HEK293 (cell line): ENCODE results near the gene DHX8.
A peak's percentile ranks its signal among the peaks of the same experiment; 100 is the strongest.

Experiments
- BCL11A ChIP-seq: fragments of 450-650 bp; formaldehyde crosslinking; IDR thresholded peaks from 2 replicates; pipeline ENCODE4 v1.5.1; 2016; ENCODE audit warnings: low read depth, missing biosample characterization, missing genetic modification characterization
- BCL11B ChIP-seq: fragments of 450-650 bp; formaldehyde crosslinking; IDR thresholded peaks from 2 replicates; pipeline ENCODE4 v1.5.1; 2016; ENCODE audit warnings: low read depth, missing biosample characterization, missing genetic modification characterization
- FEZF1 ChIP-seq: fragments of 450-650 bp; formaldehyde crosslinking; IDR thresholded peaks from 2 replicates; pipeline ENCODE4 v1.5.1; 2016; ENCODE audit warnings: missing biosample characterization, missing genetic modification characterization
- KLF8 ChIP-seq: fragments of 450-650 bp; formaldehyde crosslinking; IDR thresholded peaks from 2 replicates; pipeline ENCODE4 v1.5.1; 2016; ENCODE audit warnings: missing biosample characterization, missing genetic modification characterization
- PRDM1 ChIP-seq: fragments of 450-650 bp; formaldehyde crosslinking; IDR thresholded peaks from 2 replicates; pipeline ENCODE4; 2016; ENCODE audit warnings: missing biosample characterization, missing genetic modification characterization
- YY1 ChIP-seq: fragments of 450-650 bp; formaldehyde crosslinking; IDR thresholded peaks from 2 replicates; pipeline ENCODE4 v1.5.1; 2018; ENCODE audit warnings: missing biosample characterization, missing genetic modification characterization
- ZBTB20 ChIP-seq: fragments of 450-650 bp; formaldehyde crosslinking; IDR thresholded peaks from 2 replicates; pipeline ENCODE4 v1.5.1; 2016; ENCODE audit warnings: missing biosample characterization, missing genetic modification characterization
- ZFP37 ChIP-seq: fragments of 450-650 bp; formaldehyde crosslinking; IDR thresholded peaks from 2 replicates; pipeline ENCODE4 v1.5.1; 2016; ENCODE audit warnings: missing biosample characterization, missing genetic modification characterization
- ZNF121 ChIP-seq: fragments of 450-650 bp; formaldehyde crosslinking; IDR thresholded peaks from 2 replicates; pipeline ENCODE4 v1.5.1; 2016; ENCODE audit warnings: missing biosample characterization, missing genetic modification characterization
- ZNF211 ChIP-seq: fragments of 450-650 bp; formaldehyde crosslinking; IDR thresholded peaks from 2 replicates; pipeline ENCODE4 v1.5.1; 2016; ENCODE audit warnings: low read depth, missing biosample characterization, missing genetic modification characterization
- ZNF214 ChIP-seq: fragments of 450-650 bp; formaldehyde crosslinking; IDR thresholded peaks from 2 replicates; pipeline ENCODE4 v1.5.1; 2017; ENCODE audit warnings: missing biosample characterization, mild to moderate bottlenecking, missing genetic modification characterization, borderline replicate concordance
- ZNF223 ChIP-seq: fragments of 450-650 bp; formaldehyde crosslinking; IDR thresholded peaks from 2 replicates; pipeline ENCODE4 v1.5.1; 2016; ENCODE audit warnings: missing biosample characterization, missing genetic modification characterization
- ZNF23 ChIP-seq: fragments of 450-650 bp; formaldehyde crosslinking; IDR thresholded peaks from 2 replicates; pipeline ENCODE4 v1.5.1; 2016; ENCODE audit warnings: missing biosample characterization, missing genetic modification characterization, borderline replicate concordance
- ZNF274 ChIP-seq, 2 experiments: fragments of 200-500 bp in 1 of 2; fragments of 450-650 bp in 1 of 2; sonication (Bioruptor generic) in 1 of 2; formaldehyde crosslinking in 1 of 2; IDR thresholded peaks; 2 replicates each; pipeline versions ENCODE4 v1.5.1 to v1.6.1; 2014 to 2016; ENCODE audit warnings: borderline replicate concordance in 1 of 2, inconsistent platforms in 1 of 2, low read length in 1 of 2, missing biosample characterization in 1 of 2, missing genetic modification characterization in 1 of 2
- ZNF302 ChIP-seq: fragments of 450-650 bp; formaldehyde crosslinking; IDR thresholded peaks from 2 replicates; pipeline ENCODE4 v1.5.1; 2016; ENCODE audit warnings: missing biosample characterization, missing genetic modification characterization, low read depth
- ZNF37A ChIP-seq: fragments of 450-650 bp; IDR thresholded peaks from 2 replicates; pipeline ENCODE4 v1.5.1; 2018; ENCODE audit warnings: missing biosample characterization, missing genetic modification characterization
- ZNF48 ChIP-seq: fragments of 450-650 bp; formaldehyde crosslinking; IDR thresholded peaks from 2 replicates; pipeline ENCODE4 v1.5.1; 2016; ENCODE audit warnings: missing biosample characterization, missing genetic modification characterization
- ZNF529 ChIP-seq: fragments of 450-650 bp; formaldehyde crosslinking; IDR thresholded peaks from 2 replicates; pipeline ENCODE4 v1.5.1; 2017; ENCODE audit warnings: missing genetic modification characterization, missing biosample characterization; ENCODE audit not compliant: insufficient replicate concordance
- ZNF530 ChIP-seq: fragments of 450-650 bp; formaldehyde crosslinking; IDR thresholded peaks from 2 replicates; pipeline ENCODE4 v1.5.1; 2016; ENCODE audit warnings: low read depth, missing biosample characterization, missing genetic modification characterization
- ZNF658 ChIP-seq: fragments of 450-650 bp; formaldehyde crosslinking; IDR thresholded peaks from 2 replicates; pipeline ENCODE4; 2016; ENCODE audit warnings: missing biosample characterization, missing genetic modification characterization
- ZNF677 ChIP-seq: fragments of 450-650 bp; IDR thresholded peaks from 2 replicates; pipeline ENCODE4 v1.5.0; 2018; ENCODE audit warnings: missing biosample characterization, mild to moderate bottlenecking, missing genetic modification characterization, moderate library complexity
- ZSCAN5A ChIP-seq: fragments of 450-650 bp; formaldehyde crosslinking; IDR thresholded peaks from 2 replicates; pipeline ENCODE4 v1.5.1; 2016; ENCODE audit warnings: missing biosample characterization, missing genetic modification characterization
- TF ChIP-seq, protein P1 (sequence below): fragments of 450-650 bp; formaldehyde crosslinking; IDR thresholded peaks from 2 replicates; pipeline ENCODE4 v1.5.1; 2017; ENCODE audit warnings: missing biosample characterization, mild to moderate bottlenecking, missing genetic modification characterization, moderate library complexity
- TF ChIP-seq, protein P2 (sequence below): fragments of 450-650 bp; formaldehyde crosslinking; conservative IDR thresholded peaks from 2 replicates; pipeline ENCODE4 v1.5.1; 2016; ENCODE audit warnings: low read depth, missing biosample characterization, missing genetic modification characterization
- TF ChIP-seq, protein P3 (sequence below): fragments of 450-650 bp; formaldehyde crosslinking; IDR thresholded peaks from 2 replicates; pipeline ENCODE4 v1.5.1; 2016; ENCODE audit warnings: missing biosample characterization, missing genetic modification characterization
- TF ChIP-seq, protein P4 (sequence below): fragments of 450-650 bp; formaldehyde crosslinking; IDR thresholded peaks from 2 replicates; pipeline ENCODE4 v1.5.1; 2016; ENCODE audit warnings: missing biosample characterization, missing genetic modification characterization

Gene DHX8

DNA sequence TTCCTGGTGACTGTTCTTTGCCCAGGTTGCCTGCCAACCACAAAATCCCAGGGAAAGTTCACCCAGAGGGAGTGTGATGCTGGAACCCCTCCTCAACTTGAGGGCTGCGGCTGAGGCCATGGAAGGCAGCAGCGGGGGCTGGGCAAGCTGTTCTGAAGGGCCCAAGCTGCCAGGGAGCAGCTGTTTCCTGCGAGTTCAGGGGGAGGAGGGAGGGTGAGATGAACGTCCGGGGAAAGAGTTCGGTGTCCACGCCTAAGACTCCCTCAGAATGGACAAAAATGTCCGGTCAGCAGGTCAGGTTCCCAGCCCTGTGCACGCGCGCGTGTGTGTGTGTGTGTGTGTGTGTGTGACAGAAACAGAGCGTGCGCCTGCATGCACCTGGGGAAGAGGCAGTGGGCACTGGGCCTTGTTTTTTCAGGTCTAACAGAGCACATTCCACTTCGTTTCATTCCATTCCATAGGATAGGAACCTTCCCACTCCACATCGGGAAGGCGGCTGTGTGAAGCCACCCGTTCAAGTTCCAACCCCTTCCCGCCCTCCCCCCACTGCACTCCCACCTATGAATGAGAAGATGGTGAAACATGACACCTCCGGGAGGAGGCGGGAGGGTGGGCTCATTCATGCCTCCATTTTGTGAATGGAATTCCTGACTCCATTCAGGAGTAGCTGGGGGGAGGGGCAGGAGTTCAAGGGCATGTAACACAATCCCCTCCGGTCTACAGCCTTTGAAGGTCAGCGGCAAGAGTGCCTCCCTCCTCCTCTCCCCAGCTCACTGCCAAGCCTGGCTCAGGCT lies 46.7 kb downstream of the DHX8 start (continued):
- TF ChIP-seq ZNF302 (no peak), BCL11B (tag by site-specific recombination) (no peak), ZNF530 (tag by site-specific recombination) (no peak), ZNF48 (tag by site-specific recombination) (no peak), ZFP37 (tag by site-specific recombination) (peak; percentile 76; the same call in 1 of the 2 replicates), ZNF529 (tag by site-specific recombination) (no peak), ZNF274 (IDR thresholded peaks at IDR 0.05; ENCODE audit: low read length) (no peak), ZNF274 (tag by site-specific recombination; IDR thresholded peaks at IDR 0.05; ENCODE audit: borderline replicate concordance) (no peak), ZNF223 (tag by site-specific recombination) (no peak), ZNF677 (tag by site-specific recombination) (no peak), PRDM1 (tag by site-specific recombination) (no peak), ZNF23 (tag by site-specific recombination) (no peak), ZNF37A (no peak), ZNF214 (no peak), ZNF121 (tag by site-specific recombination) (no peak), ZNF211 (tag by site-specific recombination) (no peak), ZBTB20 (tag by site-specific recombination) (no peak; the same call in 1 of the 2 replicates), ZSCAN5A (tag by site-specific recombination) (no peak), YY1 (tag by site-specific recombination) (peak; percentile 83), BCL11A (tag by site-specific recombination) (peak; percentile 90), ZNF658 (no peak), KLF8 (tag by site-specific recombination) (peak; percentile 84), FEZF1 (tag by site-specific recombination) (peak; percentile 55; the same call in 1 of the 2 replicates)
- TF ChIP-seq, protein P1, sequence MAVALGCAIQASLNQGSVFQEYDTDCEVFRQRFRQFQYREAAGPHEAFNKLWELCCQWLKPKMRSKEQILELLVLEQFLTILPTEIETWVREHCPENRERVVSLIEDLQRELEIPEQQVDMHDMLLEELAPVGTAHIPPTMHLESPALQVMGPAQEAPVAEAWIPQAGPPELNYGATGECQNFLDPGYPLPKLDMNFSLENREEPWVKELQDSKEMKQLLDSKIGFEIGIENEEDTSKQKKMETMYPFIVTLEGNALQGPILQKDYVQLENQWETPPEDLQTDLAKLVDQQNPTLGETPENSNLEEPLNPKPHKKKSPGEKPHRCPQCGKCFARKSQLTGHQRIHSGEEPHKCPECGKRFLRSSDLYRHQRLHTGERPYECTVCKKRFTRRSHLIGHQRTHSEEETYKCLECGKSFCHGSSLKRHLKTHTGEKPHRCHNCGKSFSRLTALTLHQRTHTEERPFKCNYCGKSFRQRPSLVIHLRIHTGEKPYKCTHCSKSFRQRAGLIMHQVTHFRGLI (tag by site-specific recombination), result peak; percentile 48; the same call in 1 of the 2 replicates
- TF ChIP-seq, protein P2, sequence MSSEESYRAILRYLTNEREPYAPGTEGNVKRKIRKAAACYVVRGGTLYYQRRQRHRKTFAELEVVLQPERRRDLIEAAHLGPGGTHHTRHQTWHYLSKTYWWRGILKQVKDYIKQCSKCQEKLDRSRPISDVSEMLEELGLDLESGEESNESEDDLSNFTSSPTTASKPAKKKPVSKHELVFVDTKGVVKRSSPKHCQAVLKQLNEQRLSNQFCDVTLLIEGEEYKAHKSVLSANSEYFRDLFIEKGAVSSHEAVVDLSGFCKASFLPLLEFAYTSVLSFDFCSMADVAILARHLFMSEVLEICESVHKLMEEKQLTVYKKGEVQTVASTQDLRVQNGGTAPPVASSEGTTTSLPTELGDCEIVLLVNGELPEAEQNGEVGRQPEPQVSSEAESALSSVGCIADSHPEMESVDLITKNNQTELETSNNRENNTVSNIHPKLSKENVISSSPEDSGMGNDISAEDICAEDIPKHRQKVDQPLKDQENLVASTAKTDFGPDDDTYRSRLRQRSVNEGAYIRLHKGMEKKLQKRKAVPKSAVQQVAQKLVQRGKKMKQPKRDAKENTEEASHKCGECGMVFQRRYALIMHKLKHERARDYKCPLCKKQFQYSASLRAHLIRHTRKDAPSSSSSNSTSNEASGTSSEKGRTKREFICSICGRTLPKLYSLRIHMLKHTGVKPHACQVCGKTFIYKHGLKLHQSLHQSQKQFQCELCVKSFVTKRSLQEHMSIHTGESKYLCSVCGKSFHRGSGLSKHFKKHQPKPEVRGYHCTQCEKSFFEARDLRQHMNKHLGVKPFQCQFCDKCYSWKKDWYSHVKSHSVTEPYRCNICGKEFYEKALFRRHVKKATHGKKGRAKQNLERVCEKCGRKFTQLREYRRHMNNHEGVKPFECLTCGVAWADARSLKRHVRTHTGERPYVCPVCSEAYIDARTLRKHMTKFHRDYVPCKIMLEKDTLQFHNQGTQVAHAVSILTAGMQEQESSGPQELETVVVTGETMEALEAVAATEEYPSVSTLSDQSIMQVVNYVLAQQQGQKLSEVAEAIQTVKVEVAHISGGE, result peak; percentile 51; the same call in 1 of the 2 replicates
- TF ChIP-seq, protein P3, sequence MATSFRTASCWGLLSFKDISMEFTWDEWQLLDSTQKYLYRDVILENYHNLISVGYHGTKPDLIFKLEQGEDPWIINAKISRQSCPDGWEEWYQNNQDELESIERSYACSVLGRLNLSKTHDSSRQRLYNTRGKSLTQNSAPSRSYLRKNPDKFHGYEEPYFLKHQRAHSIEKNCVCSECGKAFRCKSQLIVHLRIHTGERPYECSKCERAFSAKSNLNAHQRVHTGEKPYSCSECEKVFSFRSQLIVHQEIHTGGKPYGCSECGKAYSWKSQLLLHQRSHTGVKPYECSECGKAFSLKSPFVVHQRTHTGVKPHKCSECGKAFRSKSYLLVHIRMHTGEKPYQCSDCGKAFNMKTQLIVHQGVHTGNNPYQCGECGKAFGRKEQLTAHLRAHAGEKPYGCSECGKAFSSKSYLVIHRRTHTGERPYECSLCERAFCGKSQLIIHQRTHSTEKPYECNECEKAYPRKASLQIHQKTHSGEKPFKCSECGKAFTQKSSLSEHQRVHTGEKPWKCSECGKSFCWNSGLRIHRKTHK (tag by site-specific recombination), result no peak
- TF ChIP-seq, protein P4, sequence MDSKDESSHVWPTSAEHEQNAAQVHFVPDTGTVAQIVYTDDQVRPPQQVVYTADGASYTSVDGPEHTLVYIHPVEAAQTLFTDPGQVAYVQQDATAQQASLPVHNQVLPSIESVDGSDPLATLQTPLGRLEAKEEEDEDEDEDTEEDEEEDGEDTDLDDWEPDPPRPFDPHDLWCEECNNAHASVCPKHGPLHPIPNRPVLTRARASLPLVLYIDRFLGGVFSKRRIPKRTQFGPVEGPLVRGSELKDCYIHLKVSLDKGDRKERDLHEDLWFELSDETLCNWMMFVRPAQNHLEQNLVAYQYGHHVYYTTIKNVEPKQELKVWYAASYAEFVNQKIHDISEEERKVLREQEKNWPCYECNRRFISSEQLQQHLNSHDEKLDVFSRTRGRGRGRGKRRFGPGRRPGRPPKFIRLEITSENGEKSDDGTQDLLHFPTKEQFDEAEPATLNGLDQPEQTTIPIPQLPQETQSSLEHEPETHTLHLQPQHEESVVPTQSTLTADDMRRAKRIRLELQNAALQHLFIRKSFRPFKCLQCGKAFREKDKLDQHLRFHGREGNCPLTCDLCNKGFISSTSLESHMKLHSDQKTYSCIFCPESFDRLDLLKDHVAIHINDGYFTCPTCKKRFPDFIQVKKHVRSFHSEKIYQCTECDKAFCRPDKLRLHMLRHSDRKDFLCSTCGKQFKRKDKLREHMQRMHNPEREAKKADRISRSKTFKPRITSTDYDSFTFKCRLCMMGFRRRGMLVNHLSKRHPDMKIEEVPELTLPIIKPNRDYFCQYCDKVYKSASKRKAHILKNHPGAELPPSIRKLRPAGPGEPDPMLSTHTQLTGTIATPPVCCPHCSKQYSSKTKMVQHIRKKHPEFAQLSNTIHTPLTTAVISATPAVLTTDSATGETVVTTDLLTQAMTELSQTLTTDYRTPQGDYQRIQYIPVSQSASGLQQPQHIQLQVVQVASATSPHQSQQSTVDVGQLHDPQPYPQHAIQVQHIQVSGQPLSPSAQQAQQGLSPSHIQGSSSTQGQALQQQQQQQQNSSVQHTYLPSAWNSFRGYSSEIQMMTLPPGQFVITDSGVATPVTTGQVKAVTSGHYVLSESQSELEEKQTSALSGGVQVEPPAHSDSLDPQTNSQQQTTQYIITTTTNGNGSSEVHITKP (tag by site-specific recombination), result peak; percentile 68; the same call in 1 of the 2 replicates
